Measurements from ENCODE around the gene ADAM19. TPM values are rescaled to one million over a fixed set of nuclear protein-coding genes. Genes with fewer than 3 reads are reported as not detected.
A peak's percentile ranks its signal among the peaks of the same experiment; 100 is the strongest.
"Not testable (repeated sequence)": the region's sequence is repeated elsewhere in the genome, so short reads cannot be mapped to it uniquely, and the experiment has no call there.

The ADAM19 gene
- polyA plus RNA-seq, 4 donors = 8.3 to 10.3 (median 9.9) TPM

- no peak for DNase-seq (ENCODE audit: low read depth in 4 of 4, low spot score in 2 of 4)
Measured at GRCh38 chr5:157446412-157446935, 129.1 kb downstream of the ADAM19 start.

GRCh38 chr5:157445745-157446411 lies 129.7 kb downstream of the ADAM19 start:
- no peak for DNase-seq (ENCODE audit: low read depth in 4 of 4, low spot score in 2 of 4)

GRCh38 chr5:157444224-157444623 lies 131.4 kb downstream of the ADAM19 start:
- no peak for DNase-seq (ENCODE audit: low read depth in 4 of 4, low spot score in 2 of 4)

- no peak for DNase-seq (ENCODE audit: low read depth in 4 of 4, low spot score in 2 of 4)
Measured at GRCh38 chr5:157443041-157443549, 132.5 kb downstream of the ADAM19 start.

- DNase-seq (ENCODE audit: low read depth in 4 of 4, low spot score in 2 of 4) = no peak
Measured at GRCh38 chr5:157434096-157434495, 141.5 kb downstream of the ADAM19 start.

GRCh38 chr5:157431544-157432200 lies 143.9 kb downstream of the ADAM19 start:
- DNase-seq (ENCODE audit: low read depth in 4 of 4, low spot score in 2 of 4) = peak in 1 of 4 donors; percentile 39

GRCh38 chr5:157429920-157430319 lies 145.7 kb downstream of the ADAM19 start:
- DNase-seq (ENCODE audit: low read depth in 4 of 4, low spot score in 2 of 4) = not testable (repeated sequence)

Other genes starting within 250 kb of the ADAM19 start
- 1 to 10 TPM in 1 of 4 donors, under 1 TPM in 3; 0.41 to 1.0 (median 0.65) TPM for gene NIPAL4, start 115.6 kb downstream of the ADAM19 start, polyA plus RNA-seq (ENCODE audit: insufficient read length in 4 of 4)
- gene SOX30, start 76.7 kb upstream of the ADAM19 start, polyA plus RNA-seq (ENCODE audit: insufficient read length in 4 of 4) = under 1 TPM; 0.39 to 0.79 (median 0.61) TPM
- gene C5orf52, start 95.8 kb upstream of the ADAM19 start, polyA plus RNA-seq (ENCODE audit: insufficient read length in 4 of 4) = not detected
- gene THG1L, start 155.6 kb upstream of the ADAM19 start, polyA plus RNA-seq (ENCODE audit: insufficient read length in 4 of 4) = 10 to 100 TPM; 24.2 to 32.9 (median 24.9) TPM
- gene LSM11, start 167.9 kb upstream of the ADAM19 start, polyA plus RNA-seq (ENCODE audit: insufficient read length in 4 of 4) = 1 to 10 TPM; 7.4 to 8.6 (median 7.8) TPM